ENCODE results near the gene ULK2.
"Not testable (repeated sequence)": the region's sequence is repeated elsewhere in the genome, so short reads cannot be mapped to it uniquely, and the experiment has no call there.

The ULK2 gene

DNA sequence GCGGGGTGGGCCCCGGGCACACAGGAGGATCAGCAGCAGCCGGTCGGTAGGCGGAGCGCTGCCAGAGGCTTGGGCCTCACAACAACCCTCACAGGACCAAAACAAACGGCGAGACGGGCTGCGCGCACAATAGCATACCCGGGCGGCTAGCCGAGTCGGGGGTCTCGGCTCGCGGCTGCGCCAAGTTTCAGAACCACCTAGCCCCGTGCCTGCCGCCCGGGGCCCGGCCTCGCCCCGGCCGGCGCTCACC, 732 bp downstream of the ULK2 start:
- no peak for DNase-seq (ENCODE audit: low read depth, low spot score)

DNA sequence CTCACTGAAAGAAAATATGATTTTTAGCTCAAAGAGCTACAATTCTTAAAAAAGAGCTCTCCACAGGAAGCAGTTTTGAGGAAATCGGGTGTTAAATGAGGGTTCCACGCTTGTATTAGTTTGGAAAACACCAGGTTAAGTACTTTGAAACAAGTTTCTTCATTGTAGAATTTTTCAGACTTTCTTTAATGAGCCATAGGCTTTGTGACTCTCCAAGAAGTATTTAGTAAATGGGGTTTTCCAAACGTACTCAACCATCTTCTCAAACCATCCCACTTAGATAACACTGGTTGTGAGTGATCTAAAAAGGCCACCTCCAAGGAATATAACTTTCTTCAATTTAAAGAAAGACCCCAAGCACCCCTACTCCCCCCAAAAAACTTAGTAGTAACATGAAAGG, 2.7 kb downstream of the ULK2 start:
- DNase-seq (ENCODE audit: low read depth, low spot score), result no peak

DNA sequence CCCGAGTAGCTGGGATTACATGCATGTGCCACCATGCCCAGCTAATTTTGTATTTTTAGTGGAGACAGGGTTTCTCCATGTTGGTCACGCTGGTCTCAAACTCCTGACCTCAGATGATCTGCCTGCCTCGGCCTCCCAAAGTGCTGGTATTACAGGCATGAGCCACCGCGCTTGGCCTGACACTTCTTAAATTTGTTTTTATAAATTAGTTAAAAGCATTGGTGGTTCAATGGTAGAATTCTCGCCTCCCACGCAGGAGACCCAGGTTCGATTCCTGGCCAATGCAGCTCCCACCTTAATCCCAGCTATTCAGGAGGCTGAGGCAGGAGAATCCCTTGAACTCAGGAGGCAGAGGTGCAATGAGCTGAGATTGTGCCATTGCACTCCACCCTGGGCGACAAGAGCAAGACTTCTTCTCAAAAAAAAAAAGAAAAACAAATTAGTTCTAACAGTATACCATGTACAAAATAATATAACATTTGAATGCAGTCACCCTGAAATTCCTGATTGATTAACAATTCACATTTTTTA, 7.0 kb downstream of the ULK2 start:
- DNase-seq (ENCODE audit: low read depth, low spot score), result not testable (repeated sequence)

- no peak for DNase-seq (ENCODE audit: low read depth, low spot score)
These were observed 10.1 kb downstream of the ULK2 start for GRCh38 chr17:19857640-19858039.

DNA sequence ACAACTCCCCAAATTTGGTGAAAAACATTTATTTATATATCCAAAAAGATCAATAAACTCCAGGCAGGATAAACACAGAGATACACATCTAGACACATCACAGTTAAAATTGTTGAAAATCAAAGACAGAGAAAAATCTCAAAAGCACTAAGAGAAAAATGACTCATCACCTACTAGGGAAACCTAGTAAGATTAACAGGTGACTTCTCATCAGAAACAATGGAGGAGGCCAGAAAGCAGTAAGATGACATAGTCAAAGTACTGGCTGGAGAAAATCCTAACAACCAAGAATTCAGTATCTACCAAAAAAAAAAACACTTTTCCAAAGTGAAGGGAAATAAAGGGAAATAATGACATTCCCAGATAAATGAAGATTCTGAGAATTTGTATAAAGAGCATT, 33.8 kb downstream of the ULK2 start:
- DNase-seq (ENCODE audit: low read depth, low spot score), result no peak

- no peak for DNase-seq (ENCODE audit: low read depth, low spot score)
These were observed 37.7 kb downstream of the ULK2 start for GRCh38 chr17:19830061-19830460.

GRCh38 chr17:19812407-19812806, 55.3 kb downstream of the ULK2 start:
- no peak for DNase-seq (ENCODE audit: low read depth, low spot score)

- DNase-seq (ENCODE audit: low read depth, low spot score), result no peak
These were observed 62.7 kb downstream of the ULK2 start for GRCh38 chr17:19805006-19805405.

- no peak for DNase-seq (ENCODE audit: low read depth, low spot score)
These were observed 67.2 kb downstream of the ULK2 start for GRCh38 chr17:19800571-19800970.

DNA sequence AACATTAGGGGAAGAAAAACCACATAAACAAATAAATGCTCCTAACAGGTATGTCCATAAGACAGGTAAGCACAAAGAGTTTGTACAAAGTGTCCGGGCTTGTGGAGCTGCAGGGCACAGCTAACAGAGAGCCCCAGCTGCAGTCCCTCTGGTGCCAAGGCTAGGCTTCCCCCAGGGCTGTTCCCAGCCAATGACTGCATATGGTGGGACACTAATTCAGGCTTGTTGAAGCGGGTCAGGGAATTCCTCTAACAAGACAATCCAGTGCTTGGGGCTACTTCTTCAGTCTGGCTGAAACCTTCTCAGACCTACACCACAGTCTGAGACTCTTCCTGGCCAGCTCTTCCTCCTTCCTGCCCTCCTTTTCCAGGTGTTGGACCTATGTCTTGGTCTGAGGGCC, 67.9 kb downstream of the ULK2 start:
- DNase-seq (ENCODE audit: low read depth, low spot score), result no peak

DNA sequence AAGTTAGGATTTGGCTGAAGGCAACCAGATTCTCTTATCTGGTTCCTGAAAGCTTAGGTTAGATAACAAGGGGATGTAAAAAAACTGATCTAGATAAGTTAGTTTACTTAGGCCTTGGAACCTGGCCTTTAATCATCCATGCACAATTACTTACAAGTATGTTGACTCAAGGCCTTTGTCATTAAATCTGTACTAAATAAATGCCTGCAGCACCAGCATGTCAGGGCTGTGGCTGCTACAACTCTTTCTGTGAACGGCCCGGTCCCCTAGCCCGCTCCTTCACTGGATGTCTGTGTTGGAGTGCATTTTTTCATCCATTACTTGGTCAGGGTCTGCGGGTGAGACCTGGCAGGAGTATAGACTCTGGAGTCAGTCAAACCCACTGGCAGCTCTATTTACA, 71.3 kb downstream of the ULK2 start:
- no peak for DNase-seq (ENCODE audit: low read depth, low spot score)

GRCh38 chr17:19791918-19792550, 75.7 kb downstream of the ULK2 start:
- no peak for DNase-seq (ENCODE audit: low read depth, low spot score)

DNA sequence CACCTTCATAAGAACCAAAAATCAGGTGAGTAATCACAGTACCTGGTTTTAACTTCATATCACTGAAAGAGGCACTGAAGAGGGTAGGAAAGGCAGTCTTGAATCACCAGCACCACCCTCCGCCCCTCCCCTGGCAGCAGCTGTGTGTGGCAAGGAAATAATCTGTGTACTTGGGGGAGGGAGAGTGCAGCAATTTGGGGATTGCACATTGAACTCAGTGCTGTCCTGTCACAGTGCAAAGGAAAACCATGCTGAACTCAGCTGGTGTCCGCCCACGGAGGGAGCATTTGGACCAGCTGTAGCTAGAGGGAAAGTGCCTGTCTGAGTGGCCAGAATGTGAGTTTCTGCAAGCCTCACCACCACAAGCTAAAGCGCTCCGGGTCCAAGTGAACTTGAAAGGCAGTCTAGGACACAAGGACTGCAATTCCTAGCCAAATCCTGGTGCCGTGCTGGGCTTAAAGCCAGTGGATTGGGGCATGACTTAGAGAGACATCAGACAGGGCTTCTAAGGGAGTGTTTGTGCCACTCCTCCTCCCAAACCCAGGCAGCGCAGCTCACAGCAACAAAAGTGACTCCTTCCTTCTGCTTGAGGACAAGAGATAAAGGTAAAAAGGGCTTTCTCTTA, 79.9 kb downstream of the ULK2 start:
- DNase-seq (ENCODE audit: low read depth, low spot score), result no peak

DNA sequence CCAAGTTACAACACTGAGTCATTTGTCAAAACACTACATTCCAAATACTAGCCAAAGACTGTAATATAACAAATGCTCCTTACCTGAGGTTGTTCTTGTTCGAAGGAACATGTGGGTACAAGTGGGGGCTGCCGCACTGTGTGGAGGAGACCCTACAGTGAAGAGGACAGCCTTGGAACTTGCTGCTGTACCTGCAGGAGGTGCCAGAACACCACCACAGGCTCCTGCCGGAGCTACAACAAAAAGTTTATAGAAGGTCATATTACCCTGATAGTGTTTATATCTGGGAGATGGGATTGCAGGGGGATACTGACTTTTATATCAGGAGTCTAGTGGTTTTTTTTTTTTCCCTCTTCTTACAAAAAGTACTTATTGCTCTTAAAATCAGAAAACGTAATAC, 81.9 kb downstream of the ULK2 start:
- no peak for DNase-seq (ENCODE audit: low read depth, low spot score)

DNA sequence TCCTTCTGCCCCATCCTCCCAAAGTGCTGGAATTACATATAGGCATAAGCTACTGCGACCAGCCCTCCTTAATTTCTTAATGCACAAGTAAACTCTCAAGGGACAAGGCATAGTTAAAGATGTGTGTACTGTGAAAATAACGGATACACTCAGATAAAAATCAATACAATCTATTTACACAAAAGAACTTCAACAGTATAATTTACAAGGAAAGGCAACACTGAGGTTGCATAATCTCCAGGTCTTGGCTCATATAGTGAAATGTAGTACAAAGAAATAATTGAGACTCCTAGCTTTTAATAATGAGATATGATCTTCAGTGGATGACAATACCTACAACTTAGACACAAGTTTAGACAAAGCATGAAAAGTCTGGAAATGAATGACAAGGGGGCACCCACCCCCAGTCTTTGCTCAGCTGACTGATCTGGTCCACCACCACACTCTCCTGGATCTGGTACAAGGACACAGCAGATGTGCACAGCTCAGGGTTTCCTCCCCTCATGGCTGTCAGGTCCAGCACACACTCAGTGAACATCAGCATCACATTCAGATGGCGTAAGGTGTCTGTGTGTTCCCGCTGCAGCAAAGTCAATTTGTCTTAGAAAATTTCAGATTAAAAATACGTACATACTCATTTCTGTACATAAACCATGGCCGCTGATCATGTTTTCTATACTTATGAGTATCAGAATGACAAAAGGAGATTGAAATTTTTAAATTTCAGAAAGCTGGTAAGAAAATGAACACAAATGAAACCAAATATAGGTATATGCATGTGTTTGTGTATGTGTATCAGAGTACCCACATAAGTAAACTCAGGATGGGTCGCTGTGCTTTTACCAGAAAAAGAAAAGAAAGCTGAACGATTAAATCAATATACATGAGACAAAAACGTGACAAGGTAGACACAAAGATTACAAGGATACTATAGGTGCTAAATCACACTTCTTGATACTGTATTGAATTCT, 86.0 kb downstream of the ULK2 start:
- no peak for DNase-seq (ENCODE audit: low read depth, low spot score)

GRCh38 chr17:19780846-19781245, 86.9 kb downstream of the ULK2 start:
- no peak for DNase-seq (ENCODE audit: low read depth, low spot score)

- no peak for DNase-seq (ENCODE audit: low read depth, low spot score)
These were observed 94.2 kb downstream of the ULK2 start for GRCh38 chr17:19773534-19773933.

GRCh38 chr17:19771971-19772630, 95.6 kb downstream of the ULK2 start:
- DNase-seq (ENCODE audit: low read depth, low spot score), result no peak

- DNase-seq (ENCODE audit: low read depth, low spot score), result no peak
These were observed 96.6 kb downstream of the ULK2 start for GRCh38 chr17:19770985-19771735.

- no peak for DNase-seq (ENCODE audit: low read depth, low spot score)
These were observed 97.6 kb downstream of the ULK2 start for GRCh38 chr17:19769946-19770652.

Data from activated naive CD8-positive, alpha-beta T cell treated with anti-CD3 and anti-CD28 coated beads, Interleukin-2, amount 50 U/mL, for 16 hours (primary cell).